Measurements from ENCODE around the gene INO80.

GRCh38 chr15:40960151-40960885, 155.8 kb downstream of the INO80 start:
- TF ChIP-seq POLR2AphosphoS5 (IDR thresholded peaks at IDR 0.05; ENCODE audit: insufficient read depth, low read depth, low read length): no peak
- TF ChIP-seq POLR2A (IDR thresholded peaks at IDR 0.05; ENCODE audit: low read depth, low read length): no peak
- TF ChIP-seq CTCF (IDR thresholded peaks at IDR 0.05; ENCODE audit: extremely low read depth in 1 of 2, insufficient read depth in 1 of 2, low read depth in 1 of 2, low read length in 2 of 2): no peak
- TF ChIP-seq FOS (IDR thresholded peaks at IDR 0.05; ENCODE audit: borderline replicate concordance, insufficient read depth, low read length): no peak
- TF ChIP-seq GATA2 (IDR thresholded peaks at IDR 0.05; ENCODE audit: insufficient read depth, insufficient read length, low read depth, low read length): no peak
- TF ChIP-seq EZH2 (IDR thresholded peaks at IDR 0.05; ENCODE audit: borderline replicate concordance, low read depth, low read length, severe bottlenecking): no peak

All from endothelial cell of umbilical vein (primary cell).